GM13976 (cell line): ENCODE data around the gene TUBB3.

Experiments
- DNase-seq: peaks from one replicate; pipeline ENCODE4 v3.0.0; 2012; ENCODE audit warnings: low spot score
- in situ Hi-C: fragments of 300-500 bp; cut with MboI; formaldehyde crosslinking; loops from one replicate; pipeline ENCODE4 v1.12.0; 2022; ENCODE audit warnings: low sequenced_read_pairs, mixed read lengths, inconsistent platforms; ENCODE audit not compliant: unreplicated experiment
- TF ChIP-seq, protein P1 (sequence below): IDR thresholded peaks from 2 replicates; pipeline ENCODE4 v1.5.1; 2012; ENCODE audit warnings: borderline replicate concordance, mild to moderate bottlenecking; ENCODE audit not compliant: insufficient read depth; ENCODE audit errors: extremely low read depth, missing control alignments, control extremely low read depth

TUBB3 gene

DNA sequence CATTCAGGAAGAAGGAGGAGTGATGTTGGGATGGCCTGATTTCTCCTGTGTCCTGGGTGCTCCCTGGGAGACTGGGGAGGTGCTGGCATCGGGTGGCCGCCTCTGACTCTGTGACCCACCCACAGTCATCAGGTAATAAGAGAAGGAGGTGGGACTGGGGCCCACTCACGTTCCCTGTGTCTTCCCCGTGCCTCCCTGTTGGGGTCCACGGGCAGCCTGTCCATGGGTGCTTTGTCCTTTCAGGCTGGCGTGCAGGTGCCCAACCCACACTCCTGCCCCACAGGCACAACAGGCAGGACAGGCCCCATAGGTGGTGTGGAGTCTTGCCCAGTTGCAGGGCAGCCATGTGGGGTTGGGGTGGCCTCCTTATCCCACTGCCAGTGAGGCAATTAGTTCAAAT lies 29.4 kb downstream of the TUBB3 start:
- TF ChIP-seq, protein P1, sequence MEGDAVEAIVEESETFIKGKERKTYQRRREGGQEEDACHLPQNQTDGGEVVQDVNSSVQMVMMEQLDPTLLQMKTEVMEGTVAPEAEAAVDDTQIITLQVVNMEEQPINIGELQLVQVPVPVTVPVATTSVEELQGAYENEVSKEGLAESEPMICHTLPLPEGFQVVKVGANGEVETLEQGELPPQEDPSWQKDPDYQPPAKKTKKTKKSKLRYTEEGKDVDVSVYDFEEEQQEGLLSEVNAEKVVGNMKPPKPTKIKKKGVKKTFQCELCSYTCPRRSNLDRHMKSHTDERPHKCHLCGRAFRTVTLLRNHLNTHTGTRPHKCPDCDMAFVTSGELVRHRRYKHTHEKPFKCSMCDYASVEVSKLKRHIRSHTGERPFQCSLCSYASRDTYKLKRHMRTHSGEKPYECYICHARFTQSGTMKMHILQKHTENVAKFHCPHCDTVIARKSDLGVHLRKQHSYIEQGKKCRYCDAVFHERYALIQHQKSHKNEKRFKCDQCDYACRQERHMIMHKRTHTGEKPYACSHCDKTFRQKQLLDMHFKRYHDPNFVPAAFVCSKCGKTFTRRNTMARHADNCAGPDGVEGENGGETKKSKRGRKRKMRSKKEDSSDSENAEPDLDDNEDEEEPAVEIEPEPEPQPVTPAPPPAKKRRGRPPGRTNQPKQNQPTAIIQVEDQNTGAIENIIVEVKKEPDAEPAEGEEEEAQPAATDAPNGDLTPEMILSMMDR, result no peak
- in situ Hi-C loops, result no loop called here
- DNase-seq, result no peak

DNA sequence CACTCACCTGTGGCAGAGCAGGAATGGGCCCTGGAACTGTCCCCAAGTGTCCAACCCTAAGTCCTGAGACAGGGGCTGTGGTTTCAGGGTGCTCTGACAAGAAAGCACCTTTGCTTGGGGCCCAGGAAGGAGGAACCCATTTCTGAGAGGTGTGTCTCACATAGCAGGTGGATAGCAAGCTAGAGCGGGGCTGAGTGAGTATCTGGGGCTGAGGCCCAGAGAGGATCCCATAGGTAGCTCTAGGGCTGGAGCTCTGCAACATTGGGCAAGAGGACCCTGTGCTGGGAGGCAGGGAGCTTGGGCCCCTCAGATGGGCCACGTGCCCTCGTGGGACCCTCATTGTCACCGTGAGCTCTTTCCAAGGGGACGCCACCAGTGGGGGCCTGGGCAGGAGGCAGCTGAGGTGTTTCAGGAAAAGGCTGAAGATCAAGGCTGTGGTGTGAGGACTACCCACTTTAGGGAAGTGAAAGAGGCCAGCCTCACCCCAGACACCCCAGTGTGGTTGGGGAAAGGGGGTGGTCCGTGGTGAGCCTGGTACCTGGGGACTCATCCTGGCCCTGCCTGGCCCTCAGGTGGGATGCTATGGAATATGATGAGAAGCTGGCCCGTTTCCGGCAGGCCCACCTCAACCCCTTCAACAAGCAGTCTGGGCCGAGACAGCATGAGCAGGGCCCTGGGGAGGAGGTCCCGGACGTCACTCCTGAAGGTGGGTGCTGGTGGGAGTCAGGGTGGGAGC lies 30.7 kb downstream of the TUBB3 start:
- peak; percentile 75 for DNase-seq
- TF ChIP-seq, protein P1, result no peak
- in situ Hi-C loops, result no loop called here

DNA sequence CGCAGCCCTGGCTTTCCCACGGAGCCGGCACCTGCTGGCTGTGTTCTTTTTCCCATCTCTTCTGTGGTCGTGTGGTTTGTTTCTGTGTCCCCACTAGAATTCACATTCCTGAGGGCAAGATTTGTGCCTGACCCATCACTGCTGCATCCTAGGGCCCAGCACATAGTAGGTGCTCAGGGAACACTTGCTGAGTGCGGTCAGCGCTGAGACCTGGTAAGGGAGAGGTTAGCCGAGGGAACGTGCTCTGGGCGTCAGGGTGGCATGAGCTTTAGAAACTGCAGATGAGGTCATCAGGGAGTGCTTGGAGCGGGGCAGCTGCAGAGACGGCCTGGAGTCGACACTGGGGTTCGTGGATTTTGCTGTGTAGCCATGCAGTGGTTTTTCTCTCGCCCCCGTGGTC lies 31.3 kb downstream of the TUBB3 start:
- in situ Hi-C loops, result no loop called here
- no peak for DNase-seq
- TF ChIP-seq, protein P1, result no peak

DNA sequence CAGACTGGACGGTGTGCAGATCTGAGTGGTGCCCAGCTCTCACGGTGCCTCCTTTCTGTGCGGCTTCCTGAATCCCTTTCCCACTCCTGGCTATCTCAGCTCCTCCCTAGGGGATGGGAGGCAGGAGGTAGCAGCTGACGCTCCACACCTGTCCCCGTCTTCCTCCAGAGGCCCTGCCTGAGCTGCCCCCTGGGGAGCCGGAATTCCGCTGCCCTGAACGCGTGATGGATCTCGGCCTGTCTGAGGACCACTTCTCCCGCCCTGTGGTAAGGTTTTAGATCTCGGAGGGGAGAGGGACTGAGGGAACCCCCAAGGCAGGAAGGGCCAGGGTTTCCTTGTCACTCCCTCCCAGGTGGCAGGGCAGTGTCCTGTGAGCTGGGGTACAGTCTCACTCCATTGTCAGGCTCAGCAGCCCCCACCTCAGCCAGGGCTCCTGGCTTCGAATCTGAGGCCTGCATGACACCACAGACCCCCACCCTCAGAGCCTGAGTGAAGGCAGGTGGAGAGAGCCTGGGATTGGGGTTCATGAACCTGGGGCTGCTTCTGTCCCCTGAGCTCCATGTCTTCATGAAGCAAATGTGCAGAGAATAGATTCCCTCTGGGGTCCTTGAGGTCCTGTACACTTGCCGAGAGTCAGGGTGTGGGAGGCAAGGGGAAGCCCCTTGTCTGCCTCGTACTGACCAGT lies 32.0 kb downstream of the TUBB3 start:
- TF ChIP-seq, protein P1, result no peak
- no peak for DNase-seq
- in situ Hi-C loops, result no loop called here

DNA sequence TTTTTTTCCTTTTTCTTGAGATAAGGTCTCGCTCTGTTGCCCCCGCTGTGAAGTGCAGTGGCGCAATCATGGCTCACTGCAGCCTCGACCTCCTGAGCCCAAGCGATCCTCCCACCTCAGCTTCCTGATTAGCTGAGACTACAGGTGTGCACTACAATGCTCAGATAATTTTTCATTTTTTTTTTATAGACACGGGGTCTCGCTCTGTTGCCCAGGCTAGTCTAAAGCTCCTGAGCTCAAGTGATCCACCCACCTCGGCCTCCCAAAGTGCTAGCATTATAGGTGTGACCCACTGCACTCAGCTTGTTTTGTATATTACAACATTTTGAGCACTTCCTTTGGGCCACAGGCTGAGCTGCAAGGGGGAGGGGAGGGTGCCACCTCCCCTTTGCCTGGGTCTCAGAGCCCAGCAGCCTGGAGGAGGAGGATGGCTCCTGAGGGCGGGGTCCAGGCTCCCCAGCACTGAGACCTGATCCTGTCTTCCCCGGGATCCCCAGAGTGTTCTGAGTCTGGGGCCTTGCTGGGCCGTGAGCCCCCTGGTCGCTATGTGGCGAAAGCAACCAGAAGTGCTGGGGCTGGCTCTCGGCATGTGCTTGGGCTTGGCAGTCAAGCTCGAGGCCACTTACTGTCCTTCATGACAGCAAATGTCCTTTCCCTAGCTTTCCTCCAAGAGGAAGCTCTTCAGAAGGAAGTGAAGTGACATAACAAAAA lies 33.5 kb downstream of the TUBB3 start:
- no peak for DNase-seq
- TF ChIP-seq, protein P1, result no peak
- in situ Hi-C loops, result no loop called here

DNA sequence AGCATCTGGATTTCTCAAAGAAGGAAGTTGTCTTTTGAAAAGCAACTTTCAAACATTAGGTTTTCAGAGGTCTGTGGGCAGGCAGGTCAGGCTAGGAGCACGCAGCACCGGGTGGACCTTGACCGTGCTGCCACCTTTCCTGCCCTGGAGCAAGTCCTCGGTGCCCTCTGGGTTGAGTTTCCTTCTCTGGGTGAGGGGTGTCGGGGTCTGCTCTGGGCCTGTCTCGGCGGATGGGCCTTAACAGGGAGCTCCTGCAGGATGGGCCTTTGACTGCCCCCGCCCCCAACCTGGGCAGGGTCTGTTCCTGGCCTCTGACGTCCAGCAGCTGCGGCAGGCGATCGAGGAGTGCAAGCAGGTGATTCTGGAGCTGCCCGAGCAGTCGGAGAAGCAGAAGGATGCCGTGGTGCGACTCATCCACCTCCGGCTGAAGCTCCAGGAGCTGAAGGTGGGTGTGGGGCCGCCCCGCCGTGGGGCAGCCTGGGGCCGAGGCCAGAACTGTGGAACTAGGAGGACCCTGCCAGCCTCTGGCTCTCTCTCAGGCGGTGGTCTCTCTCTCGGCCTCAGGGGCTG lies 34.2 kb downstream of the TUBB3 start:
- in situ Hi-C loops, result no loop called here
- TF ChIP-seq, protein P1, result no peak
- DNase-seq, result no peak
